ENCODE measurements around the gene JAKMIP1.

- TF ChIP-seq CTCF (conservative IDR thresholded peaks at IDR 0.05; ENCODE audit: low read length) (no peak), EZH2phosphoT487 (IDR thresholded peaks at IDR 0.05; ENCODE audit: borderline replicate concordance) (no peak)
Observed at GRCh38 chr4:6002492-6002833, 197.9 kb downstream of the JAKMIP1 start.

Measured in Loucy (cell line).